ENCODE measurements around the gene CD99.

DNA sequence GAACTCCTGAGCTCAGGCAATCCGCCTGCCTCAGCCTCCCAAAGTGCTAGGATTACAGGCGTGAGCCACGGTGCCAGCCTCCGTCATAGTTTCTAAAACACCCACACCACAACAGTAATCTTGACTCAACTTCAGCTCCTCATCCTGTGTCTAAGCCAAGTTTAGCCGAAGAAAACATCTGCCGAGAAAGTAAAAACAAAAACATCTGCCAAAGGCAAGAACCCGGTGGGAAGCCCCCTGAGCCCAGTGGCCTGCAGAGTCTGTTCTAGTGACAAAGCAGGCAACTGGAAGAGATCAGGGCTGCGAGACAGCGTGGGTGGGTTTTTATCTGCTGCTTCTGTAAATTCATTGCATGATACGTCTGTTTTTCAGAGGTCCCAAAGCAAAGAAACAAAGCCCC lies 26.6 kb upstream of the CD99 start:
- no peak for TF ChIP-seq TRIM28 (IDR thresholded peaks at IDR 0.05; ENCODE audit: borderline replicate concordance, low read length)
- TF ChIP-seq, protein P1, sequence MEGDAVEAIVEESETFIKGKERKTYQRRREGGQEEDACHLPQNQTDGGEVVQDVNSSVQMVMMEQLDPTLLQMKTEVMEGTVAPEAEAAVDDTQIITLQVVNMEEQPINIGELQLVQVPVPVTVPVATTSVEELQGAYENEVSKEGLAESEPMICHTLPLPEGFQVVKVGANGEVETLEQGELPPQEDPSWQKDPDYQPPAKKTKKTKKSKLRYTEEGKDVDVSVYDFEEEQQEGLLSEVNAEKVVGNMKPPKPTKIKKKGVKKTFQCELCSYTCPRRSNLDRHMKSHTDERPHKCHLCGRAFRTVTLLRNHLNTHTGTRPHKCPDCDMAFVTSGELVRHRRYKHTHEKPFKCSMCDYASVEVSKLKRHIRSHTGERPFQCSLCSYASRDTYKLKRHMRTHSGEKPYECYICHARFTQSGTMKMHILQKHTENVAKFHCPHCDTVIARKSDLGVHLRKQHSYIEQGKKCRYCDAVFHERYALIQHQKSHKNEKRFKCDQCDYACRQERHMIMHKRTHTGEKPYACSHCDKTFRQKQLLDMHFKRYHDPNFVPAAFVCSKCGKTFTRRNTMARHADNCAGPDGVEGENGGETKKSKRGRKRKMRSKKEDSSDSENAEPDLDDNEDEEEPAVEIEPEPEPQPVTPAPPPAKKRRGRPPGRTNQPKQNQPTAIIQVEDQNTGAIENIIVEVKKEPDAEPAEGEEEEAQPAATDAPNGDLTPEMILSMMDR (tag by site-specific recombination; IDR thresholded peaks at IDR 0.05): no peak
- TF ChIP-seq, protein P2, sequence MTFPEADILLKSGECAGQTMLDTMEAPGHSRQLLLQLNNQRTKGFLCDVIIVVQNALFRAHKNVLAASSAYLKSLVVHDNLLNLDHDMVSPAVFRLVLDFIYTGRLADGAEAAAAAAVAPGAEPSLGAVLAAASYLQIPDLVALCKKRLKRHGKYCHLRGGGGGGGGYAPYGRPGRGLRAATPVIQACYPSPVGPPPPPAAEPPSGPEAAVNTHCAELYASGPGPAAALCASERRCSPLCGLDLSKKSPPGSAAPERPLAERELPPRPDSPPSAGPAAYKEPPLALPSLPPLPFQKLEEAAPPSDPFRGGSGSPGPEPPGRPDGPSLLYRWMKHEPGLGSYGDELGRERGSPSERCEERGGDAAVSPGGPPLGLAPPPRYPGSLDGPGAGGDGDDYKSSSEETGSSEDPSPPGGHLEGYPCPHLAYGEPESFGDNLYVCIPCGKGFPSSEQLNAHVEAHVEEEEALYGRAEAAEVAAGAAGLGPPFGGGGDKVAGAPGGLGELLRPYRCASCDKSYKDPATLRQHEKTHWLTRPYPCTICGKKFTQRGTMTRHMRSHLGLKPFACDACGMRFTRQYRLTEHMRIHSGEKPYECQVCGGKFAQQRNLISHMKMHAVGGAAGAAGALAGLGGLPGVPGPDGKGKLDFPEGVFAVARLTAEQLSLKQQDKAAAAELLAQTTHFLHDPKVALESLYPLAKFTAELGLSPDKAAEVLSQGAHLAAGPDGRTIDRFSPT (tag by site-specific recombination; IDR thresholded peaks at IDR 0.05): no peak
- no peak for TF ChIP-seq ZNF548 (tag by site-specific recombination; IDR thresholded peaks at IDR 0.05)
- TF ChIP-seq, protein P3, sequence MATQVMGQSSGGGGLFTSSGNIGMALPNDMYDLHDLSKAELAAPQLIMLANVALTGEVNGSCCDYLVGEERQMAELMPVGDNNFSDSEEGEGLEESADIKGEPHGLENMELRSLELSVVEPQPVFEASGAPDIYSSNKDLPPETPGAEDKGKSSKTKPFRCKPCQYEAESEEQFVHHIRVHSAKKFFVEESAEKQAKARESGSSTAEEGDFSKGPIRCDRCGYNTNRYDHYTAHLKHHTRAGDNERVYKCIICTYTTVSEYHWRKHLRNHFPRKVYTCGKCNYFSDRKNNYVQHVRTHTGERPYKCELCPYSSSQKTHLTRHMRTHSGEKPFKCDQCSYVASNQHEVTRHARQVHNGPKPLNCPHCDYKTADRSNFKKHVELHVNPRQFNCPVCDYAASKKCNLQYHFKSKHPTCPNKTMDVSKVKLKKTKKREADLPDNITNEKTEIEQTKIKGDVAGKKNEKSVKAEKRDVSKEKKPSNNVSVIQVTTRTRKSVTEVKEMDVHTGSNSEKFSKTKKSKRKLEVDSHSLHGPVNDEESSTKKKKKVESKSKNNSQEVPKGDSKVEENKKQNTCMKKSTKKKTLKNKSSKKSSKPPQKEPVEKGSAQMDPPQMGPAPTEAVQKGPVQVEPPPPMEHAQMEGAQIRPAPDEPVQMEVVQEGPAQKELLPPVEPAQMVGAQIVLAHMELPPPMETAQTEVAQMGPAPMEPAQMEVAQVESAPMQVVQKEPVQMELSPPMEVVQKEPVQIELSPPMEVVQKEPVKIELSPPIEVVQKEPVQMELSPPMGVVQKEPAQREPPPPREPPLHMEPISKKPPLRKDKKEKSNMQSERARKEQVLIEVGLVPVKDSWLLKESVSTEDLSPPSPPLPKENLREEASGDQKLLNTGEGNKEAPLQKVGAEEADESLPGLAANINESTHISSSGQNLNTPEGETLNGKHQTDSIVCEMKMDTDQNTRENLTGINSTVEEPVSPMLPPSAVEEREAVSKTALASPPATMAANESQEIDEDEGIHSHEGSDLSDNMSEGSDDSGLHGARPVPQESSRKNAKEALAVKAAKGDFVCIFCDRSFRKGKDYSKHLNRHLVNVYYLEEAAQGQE (tag by site-specific recombination; IDR thresholded peaks at IDR 0.05): no peak
- TF ChIP-seq, protein P4, sequence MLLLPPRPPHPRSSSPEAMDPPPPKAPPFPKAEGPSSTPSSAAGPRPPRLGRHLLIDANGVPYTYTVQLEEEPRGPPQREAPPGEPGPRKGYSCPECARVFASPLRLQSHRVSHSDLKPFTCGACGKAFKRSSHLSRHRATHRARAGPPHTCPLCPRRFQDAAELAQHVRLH (tag by site-specific recombination; IDR thresholded peaks at IDR 0.05): no peak
- TF ChIP-seq ZNF529 (tag by site-specific recombination; IDR thresholded peaks at IDR 0.05; ENCODE audit: insufficient replicate concordance): no peak
- TF ChIP-seq GLIS2 (tag by site-specific recombination; IDR thresholded peaks at IDR 0.05): no peak
